GM23248 (cell line): ENCODE data around the gene PAK4. TPM values are rescaled to one million over a fixed set of nuclear protein-coding genes. Genes with fewer than 3 reads are reported as not detected.

Experiments used
- DNase-seq: peaks from one replicate; pipeline ENCODE4 v3.0.0-alpha.2; 2015
- H2AFZ ChIP-seq: fragments of 200-600 bp; sonication (generic); 2 replicates; pipeline ENCODE4 v1.6.1; 2016; ENCODE audit warnings: antibody characterized with exemption
- H3F3A ChIP-seq: fragments of 200-600 bp; sonication (generic); 2 replicates; pipeline ENCODE4 v1.6.1; 2016; ENCODE audit warnings: mild to moderate bottlenecking, antibody characterized with exemption, mixed run types; ENCODE audit not compliant: insufficient read depth
- H3K27ac ChIP-seq: fragments of 200-600 bp; sonication (generic); 2 replicates; pipeline ENCODE4 v1.5.1; 2016; ENCODE audit warnings: mild to moderate bottlenecking
- H3K27me3 ChIP-seq: fragments of 200-600 bp; sonication (generic); replicated peaks from 2 replicates; pipeline ENCODE4 v1.6.1; 2016; ENCODE audit warnings: mild to moderate bottlenecking; ENCODE audit not compliant: insufficient read depth
- H3K36me3 ChIP-seq: fragments of 200-600 bp; sonication (generic); 2 replicates; pipeline ENCODE4 v1.6.1; 2016; ENCODE audit warnings: low read depth, mild to moderate bottlenecking
- H3K4me1 ChIP-seq: fragments of 200-600 bp; sonication (generic); 2 replicates; pipeline ENCODE4 v1.6.1; 2016; ENCODE audit warnings: mild to moderate bottlenecking; ENCODE audit not compliant: insufficient read depth
- H3K4me2 ChIP-seq: fragments of 200-600 bp; sonication (generic); one replicate; pipeline ENCODE4 v1.6.1; 2016; ENCODE audit warnings: mild to moderate bottlenecking; ENCODE audit not compliant: unreplicated experiment
- H3K4me3 ChIP-seq: fragments of 200-600 bp; sonication (generic); 2 replicates; pipeline ENCODE4 v1.5.1; 2016; ENCODE audit warnings: mild to moderate bottlenecking
- H3K79me2 ChIP-seq: fragments of 200-600 bp; sonication (generic); 2 replicates; pipeline ENCODE4 v1.6.1; 2016; ENCODE audit warnings: mild to moderate bottlenecking; ENCODE audit not compliant: insufficient read depth
- H3K9ac ChIP-seq: fragments of 200-600 bp; sonication (generic); 2 replicates; pipeline ENCODE4 v1.6.1; 2016; ENCODE audit warnings: mild to moderate bottlenecking
- H3K9me2 ChIP-seq: fragments of 200-600 bp; sonication (generic); 2 replicates; pipeline ENCODE4 v1.6.1; 2016; ENCODE audit warnings: mixed run types, mild to moderate bottlenecking, moderate library complexity; ENCODE audit not compliant: insufficient read depth
- H3K9me3 ChIP-seq: fragments of 200-600 bp; sonication (generic); one replicate; pipeline ENCODE4 v1.6.1; 2017; ENCODE audit warnings: low read depth
- H4K20me1 ChIP-seq: fragments of 200-600 bp; sonication (generic); 2 replicates; pipeline ENCODE4 v1.6.0; 2016; ENCODE audit not compliant: insufficient read depth
- EZH2 ChIP-seq: fragments of 200-600 bp; sonication (generic); IDR thresholded peaks from 2 replicates; pipeline ENCODE4 v1.6.1; 2018; ENCODE audit warnings: antibody characterized with exemption, mild to moderate bottlenecking; ENCODE audit not compliant: insufficient read depth, poor library complexity, severe bottlenecking
- EZH2phosphoT487 ChIP-seq: fragments of 200-600 bp; sonication (generic); IDR thresholded peaks from 2 replicates; pipeline ENCODE4 v1.6.1; 2018; ENCODE audit warnings: antibody characterized with exemption, moderate library complexity, mild to moderate bottlenecking, low read depth; ENCODE audit not compliant: insufficient read depth
- WGBS, 2 experiments: methylation state at CpG; one replicate each; pipeline ENCODE4 v1.1.6; 2015 to 2017; ENCODE audit warnings: low lambda C conversion rate in 2 of 2, low coverage in 1 of 2; ENCODE audit errors: missing lambda C conversion rate in 2 of 2; 5-methylcytosine and 5-hydroxymethylcytosine counted together
- in situ Hi-C: fragments of 300-500 bp; cut with MboI; formaldehyde crosslinking; loops from 2 replicates; pipeline ENCODE4 v1.15.0; 2020
- polyA plus RNA-seq: library from polyadenylated mRNA; unstranded; fragments of >200 nt; fragmentation: Nextera tagmentation; extraction: Ambion mirVana; gene quantifications from 2 replicates; pipeline ENCODE4 v1.2.1, GENCODE V29; 2016
- total RNA-seq: library from RNA; depleted of rRNA; stranded (reverse); fragments of >200 nt; shearing (Covaris generic); gene quantifications from 2 replicates; pipeline ENCODE4 v1.2.3, GENCODE V29; 2014

Gene PAK4
- total and polyA plus RNA-seq, 2 experiments from 2014 or later: 10.9 to 20.1 TPM

GRCh38 chr19:39207293-39207836, 81.8 kb downstream of the PAK4 start:
- Histone ChIP-seq H3F3A (no peaks in the 10 kb centered on the region), H3K9ac (no peak overlapping the region), H3K4me2 (no peak overlapping the region), H3K27ac (no peak overlapping the region), H3K4me1 (no peaks in the 10 kb centered on the region), H3K36me3 (no peaks in the 10 kb centered on the region), H4K20me1 (no peaks in the 10 kb centered on the region), H3K79me2 (no peaks in the 10 kb centered on the region), H3K27me3 (peaks cover 30% of the 10 kb centered on the region), H3K9me2 (no peaks in the 10 kb centered on the region), H2AFZ (no peak overlapping the region), H3K9me3 (no peaks in the 10 kb centered on the region), H3K4me3 (no peak overlapping the region)
- no peak for TF ChIP-seq EZH2
- no peak for TF ChIP-seq EZH2phosphoT487
- 43 to 45% methylated on average over 6 of the region's 6 CpGs for WGBS, 2 experiments
- no peak for DNase-seq
- in situ Hi-C loops: no loop called here

- in situ Hi-C loops: no loop called here
Observed at GRCh38 chr19:39208175-39208795, 82.7 kb downstream of the PAK4 start.

DNA sequence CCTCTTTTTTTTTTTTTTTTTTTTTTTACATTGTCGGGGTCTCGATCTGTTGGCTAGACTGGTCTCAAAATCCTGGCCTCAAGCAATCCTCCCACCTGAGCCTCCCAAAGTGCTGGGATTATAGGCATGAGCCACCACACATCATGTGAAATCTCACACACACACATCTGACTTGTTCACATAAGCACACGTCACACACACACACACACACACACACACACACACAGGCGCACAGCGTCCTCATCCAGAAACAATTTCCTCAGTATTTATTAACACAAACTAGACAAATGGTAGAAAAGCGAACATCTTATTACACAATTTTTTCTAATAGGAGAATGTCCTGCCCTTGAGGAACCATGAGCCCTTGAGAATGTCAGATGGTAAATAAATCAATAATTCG, 83.6 kb downstream of the PAK4 start:
- DNase-seq: no peak
- H3K4me2 ChIP-seq: no peak overlapping the region
- H3K9me2 ChIP-seq: no peaks in the 10 kb centered on the region
- no peaks in the 10 kb centered on the region for H3K4me1 ChIP-seq
- 49 to 61% methylated on average over 7 of the region's 7 CpGs for WGBS, 2 experiments
- peaks cover 18% of the 10 kb centered on the region for H3K27me3 ChIP-seq
- no peaks in the 10 kb centered on the region for H3K9me3 ChIP-seq
- H3F3A ChIP-seq: no peaks in the 10 kb centered on the region
- in situ Hi-C loops: no loop called here
- no peak overlapping the region for H3K4me3 ChIP-seq
- no peak overlapping the region for H2AFZ ChIP-seq
- no peaks in the 10 kb centered on the region for H3K36me3 ChIP-seq
- H3K9ac ChIP-seq: no peak overlapping the region
- no peak overlapping the region for H3K27ac ChIP-seq
- H3K79me2 ChIP-seq: no peaks in the 10 kb centered on the region
- no peaks in the 10 kb centered on the region for H4K20me1 ChIP-seq
- TF ChIP-seq EZH2 (no peak), EZH2phosphoT487 (no peak)

More at GRCh38 chr19:39208175-39208795, 82.7 kb downstream of the PAK4 start:
- Histone ChIP-seq H2AFZ (no peak overlapping the region), H4K20me1 (no peaks in the 10 kb centered on the region), H3K36me3 (no peaks in the 10 kb centered on the region), H3K27me3 (peaks cover 22% of the 10 kb centered on the region), H3K9ac (no peak overlapping the region), H3F3A (no peaks in the 10 kb centered on the region), H3K4me1 (no peaks in the 10 kb centered on the region), H3K4me2 (no peak overlapping the region), H3K79me2 (no peaks in the 10 kb centered on the region), H3K9me3 (no peaks in the 10 kb centered on the region), H3K9me2 (no peaks in the 10 kb centered on the region), H3K27ac (no peak overlapping the region), H3K4me3 (no peak overlapping the region)
- no peak for DNase-seq
- WGBS, 2 experiments: 53 to 65% methylated on average over 9 of the region's 9 CpGs
- no peak for TF ChIP-seq EZH2
- no peak for TF ChIP-seq EZH2phosphoT487

DNA sequence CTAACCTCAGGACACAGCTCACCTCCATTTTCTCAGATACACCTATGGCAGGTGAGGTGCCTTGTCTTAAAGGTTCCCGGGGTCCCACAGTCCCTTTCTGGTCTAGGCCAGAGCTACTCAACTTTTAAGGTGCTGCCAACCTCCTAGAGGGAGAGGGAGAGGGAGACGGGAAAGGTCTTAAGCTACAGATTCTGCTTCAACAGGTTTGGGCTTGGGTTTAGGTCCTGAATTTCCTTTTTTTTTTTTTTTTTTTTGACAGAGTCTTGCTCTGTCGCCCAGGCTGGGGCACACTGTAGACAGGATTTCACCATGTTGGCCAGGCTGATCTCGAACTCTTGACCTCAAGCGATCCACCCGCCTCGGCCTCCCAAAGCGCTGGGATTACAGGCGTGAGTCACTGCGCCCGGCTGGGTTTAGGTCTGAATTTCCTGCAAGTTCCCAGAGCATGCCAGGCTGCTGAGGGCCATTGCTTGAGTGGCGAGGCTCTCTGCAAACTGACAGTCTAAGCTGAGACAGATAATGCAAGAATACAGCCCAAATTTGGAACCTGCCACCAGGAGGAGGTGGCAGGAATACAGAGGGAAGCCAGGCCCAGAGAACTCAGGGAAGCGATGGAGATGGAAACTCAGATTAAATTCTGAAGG, 86.3 kb downstream of the PAK4 start:
- Histone ChIP-seq H3F3A (no peaks in the 10 kb centered on the region), H2AFZ (no peak overlapping the region), H3K79me2 (no peaks in the 10 kb centered on the region), H3K9me2 (no peaks in the 10 kb centered on the region), H3K27ac (no peak overlapping the region), H3K4me3 (no peak overlapping the region), H3K36me3 (no peaks in the 10 kb centered on the region), H3K4me1 (no peaks in the 10 kb centered on the region), H3K27me3 (peaks cover 24% of the 10 kb centered on the region), H3K9me3 (no peaks in the 10 kb centered on the region), H4K20me1 (no peaks in the 10 kb centered on the region), H3K4me2 (no peak overlapping the region), H3K9ac (no peak overlapping the region)
- in situ Hi-C loops: no loop called here
- WGBS, 2 experiments: 41 to 58% methylated on average over 13 of the region's 13 CpGs
- no peak for TF ChIP-seq EZH2phosphoT487
- TF ChIP-seq EZH2: no peak
- peak; percentile 24 for DNase-seq
